Esophagus squamous epithelium (tissue), 4 donors: ENCODE data around the gene FAM107B.

Experiments
- CTCF ChIP-seq, 6 experiments: fragments of 450-650 bp in 4 of 6; fragments of 200-600 bp in 2 of 6; sonication (generic) in 2 of 6; IDR thresholded peaks; one replicate each; pipeline ENCODE4 v1.5.1; 2016 to 2019; ENCODE audit warnings: antibody characterized with exemption in 6 of 6, mild to moderate bottlenecking in 4 of 6, moderate library complexity in 4 of 6
- POLR2A ChIP-seq, 4 donors: fragments of 450-650 bp; IDR thresholded peaks; one replicate each; pipeline ENCODE4 v1.6.1; 2017; ENCODE audit warnings: antibody characterized with exemption in 4 of 4, mild to moderate bottlenecking in 4 of 4, moderate library complexity in 3 of 4

GRCh38 chr10:14524691-14525324 lies 249.9 kb downstream of the FAM107B start:
- TF ChIP-seq CTCF (IDR thresholded peaks at IDR 0.05), result no peak
- no peak for TF ChIP-seq POLR2A (IDR thresholded peaks at IDR 0.05)
